ENCODE results near the gene MLST8.

MLST8 gene

DNA sequence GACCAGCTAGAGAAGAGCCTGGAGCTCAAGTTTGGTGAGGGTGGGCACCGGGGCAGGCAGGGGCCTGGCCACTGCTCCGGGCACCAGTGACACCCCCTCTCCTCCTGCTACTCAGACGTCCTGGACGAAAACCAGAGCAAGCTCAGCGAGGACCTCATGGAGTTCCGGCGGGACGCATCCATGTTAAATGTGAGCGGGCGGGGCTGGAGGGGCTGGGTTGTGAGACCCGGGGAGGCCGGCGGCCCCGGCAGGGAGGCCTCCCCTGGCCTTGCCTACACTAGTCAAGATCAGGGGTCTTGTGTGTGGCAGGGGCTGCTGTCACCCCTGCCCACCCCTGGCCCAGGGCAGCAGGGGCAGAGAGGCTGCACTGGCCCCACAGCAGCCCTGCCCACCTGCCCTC is 31.9 kb upstream of the MLST8 start:
- no peak for DNase-seq (ENCODE audit: low spot score)

DNA sequence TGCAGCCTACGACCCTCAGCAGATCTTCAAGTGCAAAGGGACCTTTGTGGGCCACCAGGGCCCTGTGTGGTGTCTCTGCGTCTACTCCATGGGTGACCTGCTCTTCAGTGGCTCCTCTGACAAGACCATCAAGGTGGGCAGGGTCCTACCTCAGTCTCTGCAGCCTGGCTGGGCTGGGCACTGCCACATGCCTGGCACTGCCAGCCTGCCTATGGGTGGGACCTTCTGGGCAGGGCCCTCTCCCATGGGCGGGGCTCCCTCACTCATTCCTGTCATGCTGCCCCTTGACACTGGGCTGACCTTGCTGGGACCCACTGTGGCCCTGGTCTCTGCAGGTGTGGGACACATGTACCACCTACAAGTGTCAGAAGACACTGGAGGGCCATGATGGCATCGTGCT is 31.3 kb upstream of the MLST8 start:
- no peak for DNase-seq (ENCODE audit: low spot score)

DNA sequence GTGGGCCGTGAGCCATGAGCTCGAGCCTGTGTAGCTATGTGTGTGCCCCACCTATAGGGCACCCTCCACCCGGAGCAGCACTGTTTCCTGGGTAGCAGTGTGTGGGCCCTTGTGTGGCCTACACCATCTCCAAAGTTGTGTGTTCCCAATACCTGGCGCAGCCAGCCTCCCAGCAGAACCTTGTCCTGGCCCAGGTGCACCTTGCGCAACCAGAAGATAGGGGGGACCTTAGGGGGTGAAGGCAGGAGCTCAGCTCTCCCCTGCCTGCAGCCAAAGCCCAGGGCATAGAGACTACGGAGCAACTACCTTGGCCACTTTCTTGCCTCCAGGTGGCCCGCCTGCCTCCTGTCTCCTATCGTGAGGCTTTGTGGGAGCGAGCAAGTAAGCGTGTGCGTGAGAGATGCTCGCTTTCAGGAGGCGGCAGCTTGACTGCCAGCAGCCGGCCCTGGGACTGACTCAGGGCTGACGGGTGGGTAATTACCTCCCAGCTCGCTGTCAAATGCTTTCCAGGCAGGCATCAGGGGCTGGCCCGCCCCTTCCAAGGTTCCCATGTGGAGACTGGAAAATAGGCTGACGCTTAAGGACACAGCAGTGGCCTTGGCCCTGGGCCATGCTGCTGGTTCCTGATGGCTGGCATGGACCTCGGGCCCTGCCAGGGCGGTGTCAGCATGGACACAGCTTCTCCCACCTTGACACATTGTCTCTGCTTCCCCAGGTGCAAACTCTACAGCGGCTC is 30.7 kb upstream of the MLST8 start:
- no peak for DNase-seq (ENCODE audit: low spot score)

DNA sequence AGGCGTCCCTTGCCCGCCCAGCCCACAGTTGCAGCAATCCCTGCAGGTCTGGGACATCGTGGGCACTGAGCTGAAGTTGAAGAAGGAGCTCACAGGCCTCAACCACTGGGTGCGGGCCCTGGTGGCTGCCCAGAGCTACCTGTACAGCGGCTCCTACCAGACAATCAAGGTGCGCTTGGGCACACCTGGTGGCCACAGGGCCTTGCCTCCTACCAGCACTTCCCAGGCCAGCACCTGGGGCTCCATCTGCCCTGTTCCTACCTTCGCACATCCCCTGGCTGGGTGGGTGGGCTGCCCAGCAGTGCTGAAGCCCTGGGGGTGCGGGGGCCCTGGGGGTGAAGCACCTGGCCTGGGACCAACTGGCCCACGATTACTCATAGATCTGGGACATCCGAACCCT is 29.8 kb upstream of the MLST8 start:
- no peak for DNase-seq (ENCODE audit: low spot score)

DNA sequence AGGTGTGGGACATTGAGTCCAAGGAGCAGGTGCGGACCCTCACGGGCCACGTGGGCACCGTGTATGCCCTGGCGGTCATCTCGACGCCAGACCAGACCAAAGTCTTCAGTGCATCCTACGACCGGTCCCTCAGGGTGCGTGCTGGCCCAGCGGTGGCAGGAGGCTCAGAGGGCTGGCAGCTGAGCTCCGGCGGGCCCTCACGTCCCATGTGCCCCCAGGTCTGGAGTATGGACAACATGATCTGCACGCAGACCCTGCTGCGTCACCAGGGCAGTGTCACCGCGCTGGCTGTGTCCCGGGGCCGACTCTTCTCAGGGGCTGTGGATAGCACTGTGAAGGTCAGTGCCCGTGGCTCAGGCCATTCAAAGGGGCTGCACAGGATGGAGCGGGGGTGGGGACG is 29.2 kb upstream of the MLST8 start:
- DNase-seq (ENCODE audit: low spot score) = no peak

DNA sequence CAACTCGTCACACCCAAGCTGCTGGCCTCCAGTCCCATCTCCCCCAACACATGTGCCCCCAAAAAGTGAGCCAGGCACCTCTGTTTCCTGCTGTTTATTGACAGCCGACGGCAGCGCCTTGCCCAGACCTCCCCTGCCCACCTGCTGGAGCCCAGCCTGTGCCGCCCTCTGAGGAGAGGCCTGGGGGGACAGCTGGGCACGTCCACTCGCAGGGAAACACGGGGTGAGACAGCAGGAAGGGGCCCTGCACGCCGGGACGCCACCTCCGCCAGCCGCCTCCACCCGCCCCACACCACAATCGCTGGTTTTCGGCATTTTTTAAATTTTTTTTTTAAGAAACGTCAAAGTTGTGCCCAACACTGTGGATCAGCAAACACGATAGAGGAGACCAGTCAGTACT is 28.2 kb upstream of the MLST8 start:
- DNase-seq (ENCODE audit: low spot score) = no peak

DNA sequence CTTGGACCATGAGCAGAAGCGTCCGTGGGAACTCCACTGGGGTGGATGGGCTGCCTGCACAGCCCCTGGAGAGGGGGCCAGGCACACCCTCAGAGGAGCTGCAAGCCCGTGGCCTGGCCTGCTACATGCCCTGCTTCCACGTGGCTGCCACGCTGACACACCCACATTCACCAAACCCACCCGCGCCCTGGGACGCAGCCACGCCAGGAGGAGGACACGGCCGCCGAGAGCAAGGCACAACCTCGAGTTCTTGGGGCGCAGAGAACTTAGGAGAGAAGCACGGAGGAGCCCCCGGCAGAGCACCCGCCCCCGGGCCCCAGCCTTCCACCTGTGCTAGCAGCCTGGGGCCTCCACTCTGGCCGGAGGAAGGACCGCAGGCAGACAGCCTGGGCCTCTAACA is 27.7 kb upstream of the MLST8 start:
- no peak for DNase-seq (ENCODE audit: low spot score)

DNA sequence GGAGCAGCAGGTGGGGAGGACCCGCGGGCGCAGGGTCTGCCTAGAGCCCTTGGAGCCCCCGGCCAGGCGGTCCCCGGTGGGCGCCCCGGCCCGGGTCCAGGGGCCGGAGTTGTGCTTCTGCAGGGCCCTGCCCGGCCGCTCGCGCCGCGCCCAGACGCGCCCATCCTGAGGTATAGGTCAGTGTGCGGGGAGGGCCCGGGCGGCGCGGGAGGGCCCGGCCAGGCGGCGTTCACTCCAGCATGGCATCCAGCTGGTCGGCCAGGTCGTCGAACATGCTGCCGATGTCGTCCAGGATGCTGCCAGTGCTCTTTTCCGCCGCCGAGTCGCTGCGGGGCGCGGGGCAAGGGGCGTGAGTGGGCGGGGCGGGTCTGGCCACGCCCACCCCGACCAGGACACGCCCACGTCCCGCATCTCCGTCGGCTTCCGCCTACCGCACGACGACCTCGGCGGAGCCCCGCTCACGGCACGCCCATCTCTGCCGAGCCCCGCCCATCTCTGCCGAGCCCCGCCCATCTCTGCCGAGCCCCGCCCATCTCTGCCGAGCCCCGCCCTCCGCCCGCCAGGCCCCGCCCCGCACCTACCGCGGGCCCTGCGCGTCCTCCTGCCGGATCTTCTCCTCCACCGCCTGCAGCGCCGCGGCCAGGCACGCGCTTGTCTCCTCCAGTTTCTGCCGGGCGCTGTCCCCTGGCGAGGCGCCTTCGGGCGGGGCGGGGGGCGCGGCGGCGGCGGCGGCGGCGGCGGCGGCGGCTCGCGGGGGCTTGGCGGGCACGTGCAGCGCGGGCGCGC is 26.7 kb upstream of the MLST8 start:
- peak; percentile 43 for DNase-seq (ENCODE audit: low spot score)

DNA sequence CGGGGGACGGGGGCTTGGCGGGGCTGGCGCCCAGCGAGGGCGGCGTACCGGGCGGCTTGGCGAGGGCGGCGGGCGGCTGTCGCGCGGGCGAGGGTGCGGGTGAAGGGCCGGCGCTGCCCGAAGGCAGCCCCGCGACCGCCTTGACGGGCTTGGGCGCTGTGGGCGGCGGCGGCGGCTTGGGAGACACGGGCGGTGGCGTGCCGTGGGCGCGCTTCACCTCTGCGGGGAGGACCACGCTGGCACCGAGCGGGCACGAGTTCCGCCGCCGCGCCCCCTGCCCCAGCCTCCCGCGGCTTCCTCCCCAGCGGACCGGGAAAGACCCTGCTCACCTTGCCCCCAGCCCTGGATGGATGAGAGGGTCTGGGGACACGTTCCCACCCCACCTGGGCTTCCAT is 26.1 kb upstream of the MLST8 start:
- no peak for DNase-seq (ENCODE audit: low spot score)

DNA sequence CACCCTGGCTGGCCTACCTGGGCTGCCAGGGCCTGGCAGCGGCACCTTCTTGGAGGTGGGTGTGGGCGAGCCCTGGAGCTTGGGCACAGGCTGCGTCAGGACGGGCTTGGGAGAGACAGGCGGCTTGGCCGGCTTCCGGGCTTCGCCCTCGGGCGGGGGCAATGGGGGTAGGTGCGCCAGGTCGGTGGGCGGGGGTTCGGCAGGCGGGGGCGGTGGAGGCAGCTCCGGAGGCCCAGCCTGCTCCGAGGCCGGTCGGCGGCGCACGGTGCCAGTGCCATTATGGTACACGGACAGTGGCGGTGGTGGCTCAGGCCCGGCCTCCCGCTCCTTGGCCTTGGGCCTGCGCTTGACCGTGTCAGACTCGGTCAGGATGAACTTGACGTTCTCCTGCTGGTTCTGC is 25.7 kb upstream of the MLST8 start:
- DNase-seq (ENCODE audit: low spot score) = no peak

DNA sequence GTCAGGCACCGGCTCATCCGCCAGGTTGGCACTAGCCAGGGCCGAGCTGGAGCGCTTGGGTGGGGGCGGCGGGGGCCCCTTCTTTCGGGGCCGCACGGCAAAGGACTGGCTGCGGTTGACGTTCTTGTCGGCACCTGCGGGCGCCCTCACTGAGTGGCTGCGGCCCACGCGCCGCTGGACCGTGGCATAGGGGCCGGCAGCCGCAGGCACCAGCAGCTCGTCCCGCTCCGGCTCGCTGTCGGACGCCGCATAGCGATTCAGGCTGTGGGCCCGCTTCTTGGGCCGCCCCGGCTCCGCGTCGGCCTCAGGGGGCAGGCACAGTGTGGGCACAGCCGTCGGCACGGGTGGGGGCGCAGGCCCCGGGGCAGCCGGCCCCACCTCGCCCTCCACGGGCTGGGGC is 24.8 kb upstream of the MLST8 start:
- no peak for DNase-seq (ENCODE audit: low spot score)

DNA sequence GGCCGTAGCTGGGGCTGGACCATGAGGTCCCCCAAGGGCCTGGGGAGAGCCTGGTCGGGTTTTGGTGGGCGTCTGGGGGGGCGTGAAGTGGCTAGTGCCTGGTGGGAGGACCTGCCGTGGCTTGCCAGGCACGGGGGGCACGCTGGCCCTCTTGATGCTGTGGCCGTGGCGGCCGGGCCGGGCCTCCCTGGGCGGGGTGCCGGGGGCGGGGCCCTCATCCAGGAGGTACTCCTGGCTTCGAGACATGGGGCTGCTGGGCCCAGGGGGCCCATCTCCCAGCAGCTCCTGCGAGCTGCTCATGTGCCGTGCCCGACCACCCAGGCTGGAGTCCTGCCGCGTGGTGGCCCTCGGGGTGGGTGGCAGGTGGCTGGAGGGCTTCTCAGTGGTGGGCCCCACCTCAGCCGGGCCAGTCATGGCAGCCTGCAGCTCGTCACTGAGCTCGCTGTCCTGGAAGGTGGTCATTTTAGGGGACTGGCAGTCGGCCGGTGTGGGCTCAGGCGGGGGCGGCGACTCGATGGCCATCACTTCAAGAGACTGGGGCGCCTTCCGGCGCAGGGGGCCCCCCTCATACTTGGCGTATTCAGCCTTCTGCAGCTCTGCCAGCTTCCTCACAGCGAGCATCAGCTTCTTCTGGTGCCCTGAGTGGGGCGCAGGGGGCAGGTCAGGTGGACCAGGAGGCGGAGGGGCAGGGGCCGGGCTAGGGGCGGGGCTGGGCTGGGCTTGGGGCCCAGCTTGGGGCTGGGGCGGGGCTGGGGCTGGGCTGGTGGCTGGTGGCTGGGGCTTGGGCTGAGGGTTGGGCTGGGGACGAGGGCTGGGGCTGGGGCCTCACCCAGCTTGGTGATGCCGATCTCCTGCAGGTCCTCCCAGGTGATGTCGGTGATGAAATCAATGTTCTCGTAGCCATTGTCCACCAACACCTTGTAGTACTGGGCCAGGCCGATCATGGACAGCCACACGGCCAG is 24.0 kb upstream of the MLST8 start:
- DNase-seq (ENCODE audit: low spot score) = no peak

DNA sequence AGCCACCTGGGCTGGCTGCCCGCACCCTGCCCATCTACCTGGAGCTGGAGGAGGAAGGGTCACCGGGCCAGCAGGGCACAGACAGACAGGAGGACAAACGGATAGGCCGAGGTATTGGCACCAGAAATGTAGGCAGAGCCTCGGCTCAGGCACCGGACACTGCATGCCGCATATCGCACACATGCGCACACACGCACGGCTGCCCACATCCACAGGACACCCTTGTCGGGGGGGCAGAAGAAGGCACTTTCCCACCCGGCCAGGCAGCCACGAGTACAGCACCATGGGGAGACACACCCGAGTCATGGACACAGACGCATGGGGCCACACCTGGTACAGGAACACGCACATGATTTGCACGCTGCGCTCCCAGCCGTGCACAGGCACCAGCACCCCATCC is 23.3 kb upstream of the MLST8 start:
- no peak for DNase-seq (ENCODE audit: low spot score)

DNA sequence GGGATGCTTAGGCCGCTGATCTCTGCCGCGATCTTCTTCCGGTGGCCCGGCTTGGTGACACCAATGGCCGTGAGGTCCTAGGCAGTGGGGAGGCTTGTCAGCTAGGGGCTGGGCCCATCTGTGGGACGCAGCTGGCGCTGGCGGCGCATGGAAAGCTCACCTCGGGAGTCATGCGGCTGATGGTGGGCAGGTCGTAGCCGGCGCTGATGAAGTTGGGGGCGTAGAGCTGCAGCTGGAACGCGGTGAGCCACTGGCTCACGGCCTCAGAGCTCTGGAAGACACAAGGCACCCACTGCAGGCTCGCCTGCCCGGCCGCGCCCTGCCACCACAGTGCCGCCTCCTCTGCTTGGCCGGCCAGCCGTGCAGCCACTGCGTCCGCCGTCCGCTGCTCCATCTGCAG is 21.6 kb upstream of the MLST8 start:
- no peak for DNase-seq (ENCODE audit: low spot score)

DNA sequence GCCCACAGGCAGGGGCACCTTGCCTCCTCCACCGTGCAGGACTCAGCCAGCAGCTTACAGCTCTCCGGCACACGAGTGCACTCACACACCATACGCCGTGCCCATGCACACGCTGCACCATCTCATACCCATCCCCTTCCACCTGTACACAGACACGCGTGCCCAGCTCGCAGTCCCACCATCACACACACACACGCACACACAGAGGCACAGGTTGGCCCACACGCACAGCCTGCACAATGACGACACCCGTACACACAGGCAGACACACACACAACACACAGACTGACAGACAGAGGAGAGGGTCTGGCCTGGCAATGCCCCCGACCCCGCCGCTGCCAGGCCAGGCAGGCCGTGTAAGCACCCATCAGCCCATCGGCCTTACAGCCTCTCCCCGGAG is 20.9 kb upstream of the MLST8 start:
- no peak for DNase-seq (ENCODE audit: low spot score)

DNA sequence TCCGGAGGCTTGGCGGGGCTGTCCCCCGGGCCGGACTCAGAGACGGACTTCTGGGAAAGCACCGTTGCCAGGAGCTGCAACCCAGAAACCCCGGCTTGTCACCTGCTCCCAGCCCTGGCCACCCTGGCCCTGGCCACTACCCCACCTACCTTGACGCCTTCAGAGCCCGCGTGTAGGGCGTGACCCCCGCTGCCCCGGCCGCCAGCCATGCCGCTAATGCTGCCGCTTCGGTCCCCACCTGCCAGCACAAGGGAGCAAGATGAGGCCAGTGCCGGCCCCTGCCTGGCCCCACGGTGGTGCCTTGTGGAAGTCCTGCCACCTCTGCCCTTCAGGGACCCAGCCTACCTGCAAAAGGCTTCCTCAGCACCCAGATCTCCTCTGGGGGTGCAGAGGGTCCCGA is 20.3 kb upstream of the MLST8 start:
- DNase-seq (ENCODE audit: low spot score) = no peak

DNA sequence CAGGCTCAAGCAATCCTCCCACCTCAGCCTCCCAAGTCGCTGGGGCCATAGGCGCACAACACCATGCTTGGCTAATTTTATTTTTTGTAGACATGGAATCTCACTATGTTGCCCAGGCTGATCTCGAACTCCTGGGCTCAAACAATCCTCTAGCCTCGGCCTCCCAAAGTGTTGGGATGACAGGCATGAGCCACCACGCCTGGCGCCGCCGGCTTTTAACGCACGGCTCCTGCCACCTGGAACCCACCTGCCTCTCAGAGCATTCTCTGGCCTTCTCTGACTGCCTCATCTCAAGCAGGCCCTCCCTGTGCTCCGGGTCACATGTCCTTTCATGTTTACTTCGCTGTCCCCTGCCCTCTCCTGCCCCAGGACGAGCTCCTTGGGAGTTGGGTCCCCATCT is 19.2 kb upstream of the MLST8 start:
- no peak for DNase-seq (ENCODE audit: low spot score)

DNA sequence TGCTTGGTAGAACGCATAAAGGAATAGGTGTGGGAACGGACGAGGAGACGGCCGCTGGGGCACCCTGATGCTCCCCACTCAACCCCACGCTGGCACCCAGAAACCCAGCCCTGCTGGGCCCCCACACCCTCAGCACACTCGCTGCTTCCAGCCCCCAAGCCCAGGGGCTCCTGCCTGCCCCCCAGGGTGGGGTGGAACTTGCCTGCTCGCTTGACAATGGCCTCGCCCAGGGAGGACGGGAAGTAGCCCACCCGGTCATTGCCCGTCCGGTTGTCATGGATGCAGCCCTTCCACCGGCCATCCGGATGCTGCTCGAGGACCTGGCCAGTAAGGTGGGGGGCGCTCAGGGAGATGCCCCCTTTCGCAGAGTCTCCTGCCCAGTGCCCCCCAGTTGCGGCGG is 18.7 kb upstream of the MLST8 start:
- no peak for DNase-seq (ENCODE audit: low spot score)

DNA sequence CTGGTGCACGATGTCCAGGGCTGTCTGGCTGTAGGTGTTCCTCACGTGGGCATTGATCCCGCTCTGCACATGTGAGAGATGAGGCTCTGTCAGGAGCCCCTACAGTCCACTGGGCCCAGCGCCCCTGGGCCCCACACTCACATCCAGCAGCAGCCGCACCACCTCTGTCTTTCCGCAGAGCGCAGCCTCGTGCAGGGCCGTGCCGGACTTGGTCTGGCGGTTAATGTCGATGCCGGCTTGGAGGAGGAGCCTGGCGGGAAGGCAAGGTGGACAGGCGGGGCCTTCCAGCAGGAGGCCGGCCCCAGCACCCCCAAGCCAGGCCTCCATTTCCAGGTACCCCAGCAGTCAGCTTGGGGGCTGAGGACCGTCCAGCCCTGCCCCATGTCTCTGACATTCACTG is 18.0 kb upstream of the MLST8 start:
- no peak for DNase-seq (ENCODE audit: low spot score)

DNA sequence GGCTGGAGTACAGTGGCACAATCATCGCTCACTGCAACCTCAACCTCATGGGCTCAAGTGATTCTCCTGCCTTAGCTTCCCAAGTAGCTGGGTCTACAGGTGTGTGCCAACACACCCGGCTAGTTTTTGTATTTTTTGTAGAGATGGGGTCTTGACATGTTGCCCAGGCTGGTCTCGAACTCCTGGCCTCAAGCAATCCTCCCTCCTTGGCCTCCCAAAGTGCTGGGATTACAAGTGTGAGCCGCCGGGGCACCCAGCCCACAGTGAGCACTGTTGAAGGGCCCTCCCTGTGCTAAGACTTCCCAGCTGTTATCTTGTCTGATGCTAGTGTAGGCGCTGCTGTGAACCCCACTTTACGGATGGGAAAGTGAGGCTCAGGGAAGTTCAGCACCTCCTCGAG is 16.9 kb upstream of the MLST8 start:
- DNase-seq (ENCODE audit: low spot score) = no peak

DNA sequence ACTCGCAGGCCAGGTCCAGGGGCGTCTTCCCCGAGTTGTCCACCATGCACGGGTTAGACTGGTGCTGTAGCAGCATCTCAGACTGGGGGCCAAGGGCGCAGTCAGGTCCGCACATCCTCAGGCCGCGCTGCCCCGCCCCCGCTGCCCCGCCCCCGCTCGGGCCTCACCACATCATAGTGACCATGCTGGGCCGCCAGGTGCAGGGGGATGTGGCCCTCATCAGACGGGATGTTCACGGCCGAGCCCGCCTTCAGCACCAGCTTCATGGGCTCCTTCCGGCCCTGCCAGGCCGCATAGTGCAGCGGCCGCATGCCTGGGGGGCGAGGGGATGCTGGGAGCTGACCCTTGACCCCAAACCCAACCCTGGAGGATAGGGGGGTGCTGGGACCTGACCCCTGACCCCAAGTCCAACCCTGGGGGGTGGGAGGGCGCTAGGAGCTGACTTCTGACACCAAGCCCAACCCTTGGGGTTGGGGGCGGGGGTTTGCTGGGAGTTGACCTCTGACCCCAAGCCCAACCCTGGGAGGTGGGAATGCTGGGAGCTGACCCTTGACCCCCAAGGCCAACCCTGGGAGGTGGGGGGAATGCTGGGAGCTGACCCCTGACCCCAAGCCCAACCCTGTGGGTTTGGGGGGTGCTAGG is 15.9 kb upstream of the MLST8 start:
- no peak for DNase-seq (ENCODE audit: low spot score)

DNA sequence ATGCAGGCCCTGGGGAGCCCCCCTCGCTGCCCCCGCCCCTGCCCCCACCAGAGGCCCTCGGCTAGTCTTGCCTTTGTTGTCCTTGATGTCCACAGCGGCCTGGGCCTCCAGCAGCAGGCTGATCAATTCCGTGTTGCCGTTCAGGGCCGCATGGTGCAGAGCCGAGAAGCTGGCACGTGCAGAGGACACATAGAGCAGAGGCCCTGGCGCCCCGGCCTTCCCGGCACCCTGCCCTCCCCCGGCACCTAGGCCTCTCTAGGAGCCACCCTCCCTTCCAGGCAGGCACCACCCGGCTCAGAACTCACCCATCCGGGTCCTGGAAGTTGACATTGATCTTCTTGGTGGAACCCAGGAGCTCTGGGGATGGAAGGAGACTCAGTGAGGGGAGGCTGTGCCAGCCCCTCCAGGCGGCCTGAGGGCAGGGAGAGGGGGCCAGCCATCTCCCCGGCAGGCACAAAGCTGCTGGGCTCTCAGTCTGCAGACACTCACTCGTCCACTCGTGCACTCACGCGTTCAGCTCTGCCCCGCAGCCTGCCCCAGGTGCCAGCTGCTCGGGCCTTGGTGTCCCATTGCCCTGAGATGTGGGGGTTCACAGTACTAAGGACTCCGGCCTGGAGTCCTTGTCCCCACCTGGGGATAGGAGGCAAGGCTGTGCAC is 15.1 kb upstream of the MLST8 start:
- no peak for DNase-seq (ENCODE audit: low spot score)

All from NAMALWA (cell line).